ENCODE results near the gene THUMPD1.
"Not testable (repeated sequence)": the region's sequence is repeated elsewhere in the genome, so short reads cannot be mapped to it uniquely, and the experiment has no call there.

THUMPD1 gene

GRCh38 chr16:20708129-20708528 lies 33.5 kb downstream of the THUMPD1 start:
- intact Hi-C loops (cut with DNase I), result not testable (repeated sequence)

GRCh38 chr16:20707461-20707860 lies 34.2 kb downstream of the THUMPD1 start:
- no peak for DNase-seq
- intact Hi-C loops (cut with DNase I), result no loop called here

More at GRCh38 chr16:20708129-20708528, 33.5 kb downstream of the THUMPD1 start:
- DNase-seq, result not testable (repeated sequence)

GRCh38 chr16:20705972-20706371 lies 35.6 kb downstream of the THUMPD1 start:
- intact Hi-C loops (cut with DNase I); DNase-seq: not testable (repeated sequence)

DNA sequence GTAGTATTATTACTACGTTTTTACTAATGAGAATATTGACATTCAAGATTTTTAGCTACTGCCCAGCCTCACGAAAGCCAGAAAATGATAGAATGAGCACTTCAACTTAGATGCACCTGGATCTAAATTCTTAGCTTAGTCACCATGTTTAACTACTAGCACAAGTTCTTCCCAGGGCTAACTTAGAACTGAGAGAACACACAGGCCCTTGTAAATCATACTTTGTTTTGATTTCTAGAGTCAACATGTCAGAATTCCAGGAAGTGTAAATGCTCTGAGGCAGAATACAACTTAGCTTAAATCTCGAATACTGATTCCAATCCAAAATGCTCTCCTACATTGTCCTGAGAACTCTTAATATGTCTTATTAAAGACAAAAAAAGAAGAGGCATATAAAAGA lies 37.3 kb downstream of the THUMPD1 start:
- intact Hi-C loops (cut with DNase I), result no loop called here
- DNase-seq, result no peak

DNA sequence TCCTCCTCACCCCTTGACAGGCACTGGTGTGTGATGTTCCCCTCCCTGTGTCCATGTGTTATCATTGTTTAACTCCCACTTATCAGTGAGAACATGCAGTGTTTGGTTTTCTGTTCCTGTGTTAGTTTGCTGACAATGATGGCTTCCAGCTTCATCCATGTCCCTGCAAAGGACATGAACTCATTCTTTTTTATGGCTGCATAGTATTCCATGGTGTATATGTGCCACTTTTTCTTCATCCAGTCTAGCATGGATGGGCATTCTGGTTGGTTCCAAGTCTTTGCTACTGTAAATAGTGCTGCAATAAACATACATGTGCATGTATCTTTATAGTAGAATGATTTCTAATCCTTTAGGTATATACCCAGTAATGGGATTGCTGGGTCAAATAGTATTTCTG lies 39.9 kb downstream of the THUMPD1 start:
- intact Hi-C loops (cut with DNase I); DNase-seq: not testable (repeated sequence)

GRCh38 chr16:20696618-20697017 lies 45.0 kb downstream of the THUMPD1 start:
- DNase-seq, result no peak
- intact Hi-C loops (cut with DNase I), result no loop called here

DNA sequence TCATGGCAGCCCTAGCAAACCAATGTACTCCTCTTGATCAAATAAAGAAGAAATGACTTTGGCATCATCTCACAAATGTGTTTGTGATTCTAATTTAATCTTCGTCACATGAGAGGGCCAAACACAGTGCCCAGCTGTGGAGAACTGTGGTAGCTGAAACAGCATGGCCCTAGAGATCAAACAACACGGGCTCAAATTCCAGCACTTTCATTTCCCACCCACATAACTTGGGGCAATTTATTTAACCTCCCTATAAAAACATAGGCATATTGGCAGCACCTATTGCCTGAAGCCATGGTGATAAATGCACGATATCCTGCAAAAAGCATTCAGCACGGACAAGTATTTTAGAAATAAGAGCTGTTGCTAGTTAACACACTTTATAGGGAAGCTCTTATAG lies 46.6 kb downstream of the THUMPD1 start:
- intact Hi-C loops (cut with DNase I), result no loop called here

GRCh38 chr16:20694096-20694495 lies 47.5 kb downstream of the THUMPD1 start:
- DNase-seq, result not testable (repeated sequence)

More for the DNA sequence above, 46.6 kb downstream of the THUMPD1 start:
- no peak for DNase-seq

DNA sequence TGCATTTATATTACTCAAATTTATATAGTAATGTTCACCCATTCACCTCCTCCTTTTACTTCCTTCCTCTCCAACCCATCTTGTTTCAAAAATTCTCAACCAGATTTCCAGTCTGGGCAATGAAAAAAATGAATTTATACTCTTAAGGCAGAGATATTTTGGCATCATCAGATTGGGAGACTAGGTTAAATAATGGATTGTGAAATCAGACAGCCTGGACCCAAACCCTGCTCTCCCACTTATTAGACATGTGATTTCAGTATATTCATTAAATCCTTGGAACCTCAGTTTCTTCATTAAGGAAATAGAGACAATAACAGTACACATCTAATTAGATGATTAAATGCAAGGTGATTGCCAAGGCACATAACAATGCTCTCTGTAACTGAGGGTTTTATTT lies 52.0 kb downstream of the THUMPD1 start:
- intact Hi-C loops (cut with DNase I), result no loop called here
- no peak for DNase-seq

More at GRCh38 chr16:20694096-20694495, 47.5 kb downstream of the THUMPD1 start:
- intact Hi-C loops (cut with DNase I), result not testable (repeated sequence)

DNA sequence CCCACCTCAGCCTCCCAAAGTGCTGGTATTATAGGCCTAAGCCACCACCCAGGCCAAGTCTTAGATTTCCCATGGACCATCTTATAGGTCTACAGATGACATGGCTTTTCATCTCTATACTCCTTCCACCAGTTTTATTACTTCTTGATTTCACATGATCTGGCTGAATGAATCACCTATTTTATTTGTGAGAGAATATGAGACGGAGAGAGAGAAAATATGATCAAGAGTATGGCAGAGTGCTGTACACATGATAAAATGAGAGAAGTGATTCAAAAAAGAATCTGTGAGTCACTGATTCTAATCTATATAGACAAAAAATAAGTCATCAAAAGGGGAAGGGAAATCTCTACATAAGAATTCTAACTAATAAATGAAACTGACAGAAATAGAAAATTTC lies 57.8 kb downstream of the THUMPD1 start:
- DNase-seq, result no peak
- intact Hi-C loops (cut with DNase I), result no loop called here

Data from head of caudate nucleus (tissue), 42 donors.